ENCODE results near the gene CCDC91.
"Not testable (repeated sequence)": the region's sequence is repeated elsewhere in the genome, so short reads cannot be mapped to it uniquely, and the experiment has no call there.

CCDC91 gene

GRCh38 chr12:28172434-28173030, 17.7 kb upstream of the CCDC91 start:
- in situ Hi-C loops (cut with MboI; ENCODE audit: low sequenced_read_pairs): no loop called here
- peak; percentile 46 to 48 for DNase-seq (ENCODE audit: low spot score in 2 of 2)
- H3K4me3 ChIP-seq: no peak overlapping the region

GRCh38 chr12:28173440-28173839, 16.8 kb upstream of the CCDC91 start:
- no peaks in the 10 kb centered on the region for H3K36me3 ChIP-seq (replicated peaks)
- H3K27me3 ChIP-seq (ENCODE audit: low read depth): no peaks in the 10 kb centered on the region
- no peaks in the 10 kb centered on the region for H3K4me1 ChIP-seq
- in situ Hi-C loops (cut with MboI; ENCODE audit: low sequenced_read_pairs): no loop called here
- H3K9me3 ChIP-seq: no peaks in the 10 kb centered on the region
- no peak overlapping the region for H3K4me3 ChIP-seq
- no peak for DNase-seq (ENCODE audit: low spot score in 2 of 2)

More at GRCh38 chr12:28172434-28173030, 17.7 kb upstream of the CCDC91 start:
- Histone ChIP-seq H3K27me3 (ENCODE audit: low read depth) (no peaks in the 10 kb centered on the region), H3K36me3 (replicated peaks) (no peaks in the 10 kb centered on the region), H3K4me1 (no peaks in the 10 kb centered on the region), H3K9me3 (no peaks in the 10 kb centered on the region)

GRCh38 chr12:28175098-28175589, 15.1 kb upstream of the CCDC91 start:
- no peak for DNase-seq (ENCODE audit: low spot score in 2 of 2)
- H3K4me3 ChIP-seq: no peak overlapping the region
- no peaks in the 10 kb centered on the region for H3K9me3 ChIP-seq
- H3K4me1 ChIP-seq: no peaks in the 10 kb centered on the region
- in situ Hi-C loops (cut with MboI; ENCODE audit: low sequenced_read_pairs): no loop called here
- H3K27me3 ChIP-seq (ENCODE audit: low read depth): no peaks in the 10 kb centered on the region
- H3K36me3 ChIP-seq (replicated peaks): no peaks in the 10 kb centered on the region

- no peak for DNase-seq (ENCODE audit: low spot score in 2 of 2)
- Histone ChIP-seq H3K9me3 (no peaks in the 10 kb centered on the region), H3K36me3 (replicated peaks) (no peaks in the 10 kb centered on the region), H3K4me1 (no peaks in the 10 kb centered on the region), H3K4me3 (no peak overlapping the region), H3K27me3 (ENCODE audit: low read depth) (no peaks in the 10 kb centered on the region)
- in situ Hi-C loops (cut with MboI; ENCODE audit: low sequenced_read_pairs): no loop called here
These were observed 14.0 kb upstream of the CCDC91 start for GRCh38 chr12:28176295-28176694.

- no peaks in the 10 kb centered on the region for H3K4me1 ChIP-seq
- H3K27me3 ChIP-seq (ENCODE audit: low read depth): no peaks in the 10 kb centered on the region
- H3K4me3 ChIP-seq: no peak overlapping the region
- in situ Hi-C loops (cut with MboI; ENCODE audit: low sequenced_read_pairs): no loop called here
- no peaks in the 10 kb centered on the region for H3K9me3 ChIP-seq
- no peaks in the 10 kb centered on the region for H3K36me3 ChIP-seq (replicated peaks)
- DNase-seq (ENCODE audit: low spot score in 2 of 2): no peak
These were observed 12.8 kb upstream of the CCDC91 start for GRCh38 chr12:28177461-28177860.

GRCh38 chr12:28177905-28178304, 12.4 kb upstream of the CCDC91 start:
- Histone ChIP-seq H3K9me3 (no peaks in the 10 kb centered on the region), H3K27me3 (ENCODE audit: low read depth) (no peaks in the 10 kb centered on the region), H3K4me1 (no peaks in the 10 kb centered on the region), H3K36me3 (replicated peaks) (no peaks in the 10 kb centered on the region), H3K4me3 (no peak overlapping the region)
- DNase-seq (ENCODE audit: low spot score in 2 of 2): no peak
- in situ Hi-C loops (cut with MboI; ENCODE audit: low sequenced_read_pairs): no loop called here

GRCh38 chr12:28178775-28179174, 11.5 kb upstream of the CCDC91 start:
- in situ Hi-C loops (cut with MboI; ENCODE audit: low sequenced_read_pairs): no loop called here
- H3K4me1 ChIP-seq: no peaks in the 10 kb centered on the region

GRCh38 chr12:28180786-28181185, 9.5 kb upstream of the CCDC91 start:
- Histone ChIP-seq H3K36me3 (replicated peaks) (no peaks in the 10 kb centered on the region), H3K4me1 (no peaks in the 10 kb centered on the region), H3K4me3 (no peak overlapping the region), H3K9me3 (no peaks in the 10 kb centered on the region), H3K27me3 (ENCODE audit: low read depth) (no peaks in the 10 kb centered on the region)
- in situ Hi-C loops (cut with MboI; ENCODE audit: low sequenced_read_pairs): no loop called here
- no peak for DNase-seq (ENCODE audit: low spot score in 2 of 2)

More at GRCh38 chr12:28178775-28179174, 11.5 kb upstream of the CCDC91 start:
- no peaks in the 10 kb centered on the region for H3K9me3 ChIP-seq
- H3K4me3 ChIP-seq: no peak overlapping the region
- no peaks in the 10 kb centered on the region for H3K36me3 ChIP-seq (replicated peaks)
- no peak for DNase-seq (ENCODE audit: low spot score in 2 of 2)
- no peaks in the 10 kb centered on the region for H3K27me3 ChIP-seq (ENCODE audit: low read depth)

- H3K36me3 ChIP-seq (replicated peaks): peaks cover under 1% of the 10 kb centered on the region; the same call in 1 of the 2 replicates
- no peak for DNase-seq (ENCODE audit: low spot score in 2 of 2)
- H3K9me3 ChIP-seq: no peaks in the 10 kb centered on the region
- H3K27me3 ChIP-seq (ENCODE audit: low read depth): no peaks in the 10 kb centered on the region
- no peak overlapping the region for H3K4me3 ChIP-seq
- in situ Hi-C loops (cut with MboI; ENCODE audit: low sequenced_read_pairs): no loop called here
- H3K4me1 ChIP-seq: peaks cover 9% of the 10 kb centered on the region
These were observed 5.9 kb upstream of the CCDC91 start for GRCh38 chr12:28184375-28184774.

- Histone ChIP-seq H3K4me1 (peaks cover 20% of the 10 kb centered on the region), H3K4me3 (no peak overlapping the region), H3K9me3 (no peaks in the 10 kb centered on the region), H3K36me3 (replicated peaks) (peaks cover 3% of the 10 kb centered on the region; the same call in 1 of the 2 replicates), H3K27me3 (ENCODE audit: low read depth) (no peaks in the 10 kb centered on the region)
- DNase-seq (ENCODE audit: low spot score in 2 of 2): peak; percentile 26 to 39
- in situ Hi-C loops (cut with MboI; ENCODE audit: low sequenced_read_pairs): no loop called here
These were observed 3.8 kb upstream of the CCDC91 start for GRCh38 chr12:28186500-28186899.

- Histone ChIP-seq H3K27me3 (ENCODE audit: low read depth) (no peaks in the 10 kb centered on the region), H3K9me3 (no peaks in the 10 kb centered on the region), H3K36me3 (replicated peaks) (peaks cover 3% of the 10 kb centered on the region; the same call in 1 of the 2 replicates), H3K4me3 (peak overlapping the region; percentile 58), H3K4me1 (peaks cover 32% of the 10 kb centered on the region)
- no peak for DNase-seq (ENCODE audit: low spot score in 2 of 2)
- in situ Hi-C loops (cut with MboI; ENCODE audit: low sequenced_read_pairs): no loop called here
These were observed 404 bp upstream of the CCDC91 start for GRCh38 chr12:28189784-28190320.

GRCh38 chr12:28191051-28192048, 1.1 kb downstream of the CCDC91 start:
- Histone ChIP-seq H3K4me1 (peaks cover 28% of the 10 kb centered on the region), H3K4me3 (peak overlapping the region; percentile 58), H3K9me3 (no peaks in the 10 kb centered on the region), H3K36me3 (replicated peaks) (peaks cover 3% of the 10 kb centered on the region; the same call in 1 of the 2 replicates), H3K27me3 (ENCODE audit: low read depth) (no peaks in the 10 kb centered on the region)
- in situ Hi-C loops (cut with MboI; ENCODE audit: low sequenced_read_pairs): no loop called here
- DNase-seq (ENCODE audit: low spot score in 2 of 2): peak; percentile 8 to 26

GRCh38 chr12:28192125-28192524, 1.9 kb downstream of the CCDC91 start:
- in situ Hi-C loops (cut with MboI; ENCODE audit: low sequenced_read_pairs): no loop called here
- H3K27me3 ChIP-seq (ENCODE audit: low read depth): no peaks in the 10 kb centered on the region
- H3K4me3 ChIP-seq: no peak overlapping the region
- peaks cover 23% of the 10 kb centered on the region for H3K4me1 ChIP-seq
- DNase-seq (ENCODE audit: low spot score in 2 of 2): no peak
- H3K36me3 ChIP-seq (replicated peaks): peaks cover 3% of the 10 kb centered on the region; the same call in 1 of the 2 replicates
- H3K9me3 ChIP-seq: no peaks in the 10 kb centered on the region

- in situ Hi-C loops (cut with MboI; ENCODE audit: low sequenced_read_pairs): not testable (repeated sequence)
These were observed 4.4 kb downstream of the CCDC91 start for GRCh38 chr12:28194621-28195020.

More at GRCh38 chr12:28194621-28195020, 4.4 kb downstream of the CCDC91 start:
- not testable (repeated sequence) for H3K4me3 ChIP-seq; H3K9me3 ChIP-seq; H3K27me3 ChIP-seq (ENCODE audit: low read depth); DNase-seq (ENCODE audit: low spot score in 2 of 2); H3K36me3 ChIP-seq (replicated peaks)
- H3K4me1 ChIP-seq: peaks cover 25% of the 10 kb centered on the region

All from HAP-1 (cell line).